Astrocyte (in vitro differentiated cells and primary cell): ENCODE measurements around the gene GDF2. TPM values are rescaled to one million over a fixed set of nuclear protein-coding genes. Genes with fewer than 3 reads are reported as not detected.

Source experiments
- DNase-seq: peaks from one replicate; pipeline ENCODE4 v3.0.0-alpha.2; 2010; ENCODE audit warnings: low read depth
- FAIRE-seq: peaks from 2 replicates; lab custom pipeline; 2011; peaks lifted over from hg19 to GRCh38; lab: Jason Lieb, UNC
- H2AFZ ChIP-seq: 2 replicates; pipeline ENCODE4 v1.6.0; 2012; ENCODE audit warnings: low read depth, low read length, inconsistent platforms
- H3K27ac ChIP-seq: 2 replicates; pipeline ENCODE4 v1.5.1; 2011; ENCODE audit warnings: low read depth, low read length, inconsistent platforms
- H3K27me3 ChIP-seq: 2 replicates; pipeline ENCODE4 v1.6.0; 2011; ENCODE audit warnings: low read length, inconsistent platforms; ENCODE audit not compliant: insufficient read depth
- H3K36me3 ChIP-seq: 2 replicates; pipeline ENCODE4 v1.5.1; 2011; ENCODE audit warnings: low read length, inconsistent platforms; ENCODE audit not compliant: insufficient read depth
- H3K4me1 ChIP-seq: 2 replicates; pipeline ENCODE4 v1.5.1; 2011; ENCODE audit warnings: low read length, inconsistent platforms; ENCODE audit not compliant: insufficient read depth
- H3K4me2 ChIP-seq: 2 replicates; pipeline ENCODE4 v1.6.0; 2012; ENCODE audit warnings: low read length, inconsistent platforms
- H3K4me3 ChIP-seq: 2 replicates; pipeline ENCODE4 v1.5.1; 2011; ENCODE audit warnings: low read depth, mild to moderate bottlenecking, low read length, inconsistent platforms; ENCODE audit not compliant: insufficient read depth
- H3K79me2 ChIP-seq: 2 replicates; pipeline ENCODE4 v1.6.0; 2012; ENCODE audit warnings: mild to moderate bottlenecking, low read length, inconsistent platforms; ENCODE audit not compliant: insufficient read depth
- H3K9ac ChIP-seq: 2 replicates; pipeline ENCODE4 v1.6.0; 2012; ENCODE audit warnings: mild to moderate bottlenecking, low read length, inconsistent platforms
- H3K9me3 ChIP-seq: 2 replicates; pipeline ENCODE4 v1.5.1; 2012; ENCODE audit warnings: low read depth, mild to moderate bottlenecking, low read length, inconsistent platforms; ENCODE audit not compliant: insufficient read depth
- H4K20me1 ChIP-seq: 2 replicates; pipeline ENCODE4 v1.6.0; 2012; ENCODE audit warnings: low read length, inconsistent platforms; ENCODE audit not compliant: insufficient read depth
- H3K27ac Mint-ChIP-seq: one replicate; pipeline ENCODE4 v1.8.0; 2021; ENCODE audit warnings: mild to moderate bottlenecking, mixed read lengths; ENCODE audit not compliant: unreplicated experiment
- H3K27me3 Mint-ChIP-seq: one replicate; pipeline ENCODE4 v1.8.0; 2021; ENCODE audit warnings: low read depth, mixed read lengths; ENCODE audit not compliant: unreplicated experiment
- H3K36me3 Mint-ChIP-seq: one replicate; pipeline ENCODE4 v1.8.0; 2021; ENCODE audit warnings: low read depth, mixed read lengths; ENCODE audit not compliant: unreplicated experiment
- H3K4me1 Mint-ChIP-seq: one replicate; pipeline ENCODE4 v1.8.0; 2021; ENCODE audit warnings: low read depth, mixed read lengths; ENCODE audit not compliant: unreplicated experiment
- H3K4me3 Mint-ChIP-seq: one replicate; pipeline ENCODE4 v1.8.0; 2021; ENCODE audit warnings: mild to moderate bottlenecking, moderate library complexity, mixed read lengths; ENCODE audit not compliant: unreplicated experiment
- H3K9me3 Mint-ChIP-seq: one replicate; pipeline ENCODE4 v1.8.0; 2021; ENCODE audit warnings: mild to moderate bottlenecking, mixed read lengths; ENCODE audit not compliant: unreplicated experiment
- CTCF ChIP-seq: IDR thresholded peaks from 2 replicates; pipeline ENCODE4 v1.5.1; 2011; ENCODE audit warnings: low read depth, mild to moderate bottlenecking, inconsistent platforms, low read length, moderate library complexity; ENCODE audit not compliant: insufficient read depth
- EZH2 ChIP-seq: IDR thresholded peaks from 2 replicates; pipeline ENCODE4 v1.6.1; 2012; ENCODE audit warnings: mild to moderate bottlenecking, low read length, inconsistent platforms; ENCODE audit not compliant: insufficient read depth
- total RNA-seq: library from RNA; stranded (reverse); gene quantifications from 2 replicates; pipeline ENCODE4 v1.2.1, GENCODE V29; 2021

GDF2 gene
- total RNA-seq, 1 donor from 2014 or later, result not detected

- FAIRE-seq, result no peak
- no peak overlapping the region for H3K27ac Mint-ChIP-seq
Measured at GRCh38 chr10:47326927-47327330, 4.7 kb downstream of the GDF2 start.

GRCh38 chr10:47329855-47330254 is 7.6 kb downstream of the GDF2 start:
- FAIRE-seq, result no peak
- H3K4me3 ChIP-seq, result no peak overlapping the region
- H3K9me3 Mint-ChIP-seq, result no peaks in the 10 kb centered on the region

More at GRCh38 chr10:47326927-47327330, 4.7 kb downstream of the GDF2 start:
- Histone ChIP-seq H4K20me1 (no peaks in the 10 kb centered on the region), H3K79me2 (no peaks in the 10 kb centered on the region), H3K4me2 (no peak overlapping the region), H3K27me3 (peaks cover 8% of the 10 kb centered on the region), H2AFZ (no peak overlapping the region), H3K36me3 (no peaks in the 10 kb centered on the region), H3K9me3 (no peaks in the 10 kb centered on the region), H3K4me3 (no peak overlapping the region), H3K4me1 (no peaks in the 10 kb centered on the region), H3K9ac (no peak overlapping the region), H3K27ac (no peak overlapping the region)
- Mint-ChIP-seq H3K4me3 (no peak overlapping the region), H3K27me3 (peaks cover 36% of the 10 kb centered on the region), H3K4me1 (no peaks in the 10 kb centered on the region), H3K9me3 (no peaks in the 10 kb centered on the region), H3K36me3 (no peaks in the 10 kb centered on the region)
- TF ChIP-seq EZH2, result no peak
- TF ChIP-seq CTCF, result no peak
- no peak for DNase-seq

More at GRCh38 chr10:47329855-47330254, 7.6 kb downstream of the GDF2 start:
- Histone ChIP-seq H3K79me2 (no peaks in the 10 kb centered on the region), H3K27me3 (peaks cover 6% of the 10 kb centered on the region), H3K4me1 (no peaks in the 10 kb centered on the region), H3K9me3 (no peaks in the 10 kb centered on the region), H3K36me3 (no peaks in the 10 kb centered on the region), H3K4me2 (no peak overlapping the region), H3K27ac (no peak overlapping the region), H4K20me1 (no peaks in the 10 kb centered on the region), H3K9ac (no peak overlapping the region), H2AFZ (no peak overlapping the region)
- no peaks in the 10 kb centered on the region for H3K36me3 Mint-ChIP-seq
- DNase-seq, result no peak
- no peak overlapping the region for H3K27ac Mint-ChIP-seq
- H3K4me1 Mint-ChIP-seq, result peaks cover 3% of the 10 kb centered on the region
- H3K27me3 Mint-ChIP-seq, result peaks cover 37% of the 10 kb centered on the region
- no peak for TF ChIP-seq CTCF
- no peak for TF ChIP-seq EZH2
- no peak overlapping the region for H3K4me3 Mint-ChIP-seq
